ENCODE results near the gene TMEM272.
"Not testable (repeated sequence)": the region's sequence is repeated elsewhere in the genome, so short reads cannot be mapped to it uniquely, and the experiment has no call there.

The TMEM272 gene

DNA sequence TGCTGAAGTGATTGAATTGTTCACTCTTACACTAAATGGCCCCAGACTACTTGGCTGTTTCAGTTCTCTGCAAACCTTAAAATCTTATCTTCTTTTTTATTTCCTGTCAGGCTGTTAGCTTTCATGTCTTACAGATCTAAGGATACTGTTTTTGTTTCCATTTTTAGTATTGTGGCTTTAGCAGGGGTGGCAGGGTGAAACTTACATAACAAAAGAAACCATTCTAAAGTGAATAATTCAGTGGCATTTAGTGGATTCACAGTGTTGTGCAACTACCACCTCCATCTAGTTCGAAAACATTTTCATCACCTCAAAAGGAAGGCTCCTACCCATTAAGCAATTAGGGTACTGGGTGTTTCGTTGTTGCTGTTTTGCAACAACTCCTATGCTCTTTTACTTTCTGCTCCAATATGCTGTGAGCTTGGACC lies 19.8 kb downstream of the TMEM272 start:
- no peak for DNase-seq (ENCODE audit: low read depth in 2 of 2)

DNA sequence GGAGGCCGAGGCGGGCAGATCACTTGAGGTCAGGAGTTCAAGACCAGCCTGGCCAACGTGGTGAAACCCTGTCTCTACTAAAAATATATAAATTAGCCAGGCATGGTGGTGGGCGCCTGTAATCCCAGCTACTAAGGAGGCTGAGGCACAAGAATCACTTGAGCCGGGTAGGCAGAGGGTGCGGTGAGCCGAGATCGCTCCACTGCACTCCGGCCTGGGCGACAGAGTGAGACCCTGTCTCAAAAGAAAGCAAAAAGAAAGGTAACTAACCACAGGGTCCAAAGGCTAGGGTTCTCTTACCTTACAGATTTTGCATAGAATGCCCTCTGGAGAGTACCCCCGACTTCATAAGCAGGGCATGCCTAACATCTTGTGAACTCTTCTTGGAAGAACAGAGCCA lies 20.3 kb downstream of the TMEM272 start:
- DNase-seq (ENCODE audit: low read depth in 2 of 2): not testable (repeated sequence)

DNA sequence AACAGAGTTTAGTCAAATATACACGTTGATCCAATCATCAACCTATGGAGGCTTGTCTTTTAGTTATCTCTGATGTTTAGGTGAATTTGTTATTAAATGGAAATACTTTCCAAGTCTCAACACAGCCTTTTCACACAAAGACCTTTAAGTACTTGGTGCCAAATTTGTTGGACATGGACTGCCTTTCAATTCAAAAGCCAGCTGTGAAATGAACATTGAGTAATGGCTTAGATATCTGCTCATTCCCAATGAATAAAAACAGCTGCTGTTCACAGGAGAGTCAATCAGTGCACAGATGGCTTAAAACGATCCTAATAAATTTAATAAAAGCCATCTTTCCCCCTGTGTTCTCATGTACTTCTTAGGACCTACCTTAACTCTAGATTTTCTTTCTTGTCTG lies 21.1 kb downstream of the TMEM272 start:
- no peak for DNase-seq (ENCODE audit: low read depth in 2 of 2)

DNA sequence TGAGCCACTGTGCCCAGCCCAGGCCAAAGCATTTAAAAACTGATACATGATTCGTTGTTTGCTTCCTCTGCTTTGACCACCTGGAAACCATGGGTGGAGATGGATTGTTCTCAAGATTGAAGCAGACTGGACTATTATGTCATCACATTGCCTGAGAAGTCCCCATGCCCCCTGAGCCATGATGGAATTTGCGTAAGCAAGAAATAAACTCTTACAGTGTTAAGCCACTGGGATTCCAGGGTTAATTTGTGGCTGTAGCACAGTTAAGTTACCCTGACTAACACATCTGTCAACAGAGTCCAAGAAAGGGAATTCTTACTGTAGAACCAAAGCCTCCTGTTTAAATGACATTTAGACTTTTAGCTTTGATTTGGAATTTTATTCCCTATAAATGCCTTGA lies 21.6 kb downstream of the TMEM272 start:
- no peak for DNase-seq (ENCODE audit: low read depth in 2 of 2)

DNA sequence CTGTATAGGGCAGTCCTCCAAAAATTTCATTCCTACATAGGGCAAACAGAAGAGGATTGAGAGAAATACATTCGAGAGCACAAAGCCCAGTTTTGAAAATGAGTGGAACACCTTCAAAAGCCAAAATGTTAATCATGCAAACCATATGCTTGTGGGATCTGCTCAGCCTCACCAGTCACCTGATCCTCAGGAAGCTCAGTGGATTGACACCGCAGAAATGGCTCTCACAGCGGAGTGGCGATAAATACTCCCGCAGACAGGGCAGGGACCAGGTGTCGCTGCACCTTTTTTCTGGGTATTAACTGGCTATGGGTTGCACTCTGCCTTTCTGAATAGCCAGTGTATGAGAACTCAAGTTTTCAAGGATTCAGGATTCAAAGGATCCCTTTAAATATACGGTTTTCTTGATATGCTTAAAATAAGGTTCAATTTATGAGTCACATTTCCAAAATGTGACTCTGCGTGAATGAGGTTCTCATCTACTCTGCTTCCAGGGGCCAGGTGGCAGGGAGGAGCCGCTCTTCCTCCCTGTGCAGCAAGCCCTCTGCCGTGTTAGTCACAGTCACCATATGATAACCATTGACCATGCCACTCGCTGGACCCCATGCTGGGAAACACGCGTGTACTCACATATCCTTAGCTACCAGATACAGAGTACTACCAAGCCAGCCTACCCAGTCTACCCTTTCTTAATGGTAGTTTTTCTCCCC lies 22.7 kb downstream of the TMEM272 start:
- no peak for DNase-seq (ENCODE audit: low read depth in 2 of 2)

DNA sequence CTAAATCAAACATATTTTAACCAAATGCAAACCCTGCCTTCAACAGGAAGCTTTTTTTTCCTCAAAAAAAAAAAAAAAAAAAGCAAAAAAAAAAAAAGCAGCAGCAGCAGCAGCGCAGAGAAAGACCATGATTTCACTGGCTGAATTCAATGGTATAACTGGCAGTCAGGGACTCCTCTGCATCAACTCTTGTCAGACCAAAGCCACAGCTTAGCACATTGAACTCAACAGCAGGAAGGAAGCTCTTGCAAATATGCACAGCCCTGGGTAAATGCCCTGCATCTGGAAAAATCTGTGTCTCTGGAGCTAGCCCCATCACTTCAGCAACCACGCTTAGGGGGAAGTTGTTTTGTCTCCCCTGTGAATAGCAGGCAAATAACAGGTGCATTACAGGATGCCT lies 23.4 kb downstream of the TMEM272 start:
- no peak for DNase-seq (ENCODE audit: low read depth in 2 of 2)

DNA sequence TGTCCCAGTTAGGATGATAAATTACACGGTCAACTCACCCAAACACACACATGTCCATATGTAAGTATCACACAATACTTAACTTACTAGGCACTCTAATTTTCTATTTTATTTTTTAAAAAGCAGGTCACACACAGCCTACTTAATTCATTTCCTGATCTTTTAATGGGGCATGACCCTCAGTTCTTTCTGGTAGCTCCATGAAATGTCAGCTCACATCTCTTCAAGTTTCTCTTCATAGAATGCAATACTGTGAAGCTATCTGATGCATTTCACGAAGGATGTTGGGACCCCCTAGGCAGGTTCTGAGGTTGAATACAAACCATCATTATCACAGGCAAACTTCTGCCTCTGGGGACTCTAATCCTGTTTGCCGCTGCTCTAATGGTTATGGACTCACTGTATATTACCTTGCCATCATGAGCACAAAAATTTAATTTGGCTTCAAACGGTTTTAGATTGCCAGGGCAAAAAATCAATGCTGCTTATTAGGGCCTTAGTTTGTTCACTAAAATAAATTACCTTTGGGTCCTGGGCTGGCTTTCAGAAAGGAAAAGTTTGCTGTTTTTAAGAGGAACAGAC lies 24.9 kb downstream of the TMEM272 start:
- no peak for DNase-seq (ENCODE audit: low read depth in 2 of 2)

DNA sequence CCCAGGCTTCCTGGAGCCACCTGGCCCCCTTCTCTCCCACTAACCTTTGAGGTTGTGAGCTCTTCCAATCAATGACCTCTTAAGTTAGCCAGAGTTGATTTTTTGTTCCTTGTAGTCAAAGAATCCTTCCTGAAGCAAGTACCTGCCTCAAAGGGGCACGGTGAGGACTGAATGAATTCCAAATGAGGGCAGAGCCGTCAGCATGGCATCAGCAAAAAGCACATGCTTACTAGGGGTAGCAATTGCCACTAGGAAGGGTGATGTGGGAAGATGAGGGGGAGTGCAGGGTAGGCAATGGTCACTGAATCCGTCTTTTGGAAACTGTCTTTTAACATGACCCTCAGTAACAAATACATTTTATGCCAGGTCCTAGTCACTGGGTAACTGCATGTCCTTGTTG lies 25.4 kb downstream of the TMEM272 start:
- DNase-seq (ENCODE audit: low read depth in 2 of 2): no peak

DNA sequence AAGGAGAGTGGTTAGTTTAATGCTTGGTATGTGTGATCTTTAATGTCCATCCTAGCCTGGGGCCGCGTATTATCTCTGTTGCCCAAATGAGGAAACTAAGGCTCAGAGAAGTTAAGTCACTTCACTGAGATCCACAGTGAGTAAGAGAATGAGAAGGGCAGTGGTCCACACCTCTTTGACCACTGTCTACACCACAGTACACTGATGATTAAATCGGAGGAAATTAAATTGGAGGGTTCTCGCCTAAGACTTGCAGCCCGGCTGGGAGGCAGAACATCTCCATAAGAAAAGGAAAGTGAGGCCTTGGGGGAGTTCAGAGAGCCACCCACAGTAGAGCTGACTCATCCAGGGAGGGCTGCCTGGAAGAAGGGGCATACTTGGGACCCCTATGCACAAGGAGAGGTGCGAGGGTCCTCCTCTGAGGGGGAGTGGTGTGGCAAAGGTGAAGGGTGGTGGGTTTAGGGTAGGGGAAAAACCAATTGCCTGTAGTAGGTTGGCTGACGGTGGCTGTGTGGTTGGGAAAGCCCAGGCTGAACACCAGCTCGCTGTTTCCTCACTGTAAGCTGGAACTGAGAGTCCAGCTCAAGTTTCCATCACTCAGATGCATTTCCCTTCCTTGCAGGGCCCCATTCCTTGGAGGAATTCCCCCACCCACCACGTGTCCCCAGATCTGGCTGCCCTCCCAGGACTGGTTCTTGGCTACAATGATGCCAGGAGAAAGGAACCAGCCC lies 26.0 kb downstream of the TMEM272 start:
- DNase-seq (ENCODE audit: low read depth in 2 of 2): peak; percentile 17 to 28

DNA sequence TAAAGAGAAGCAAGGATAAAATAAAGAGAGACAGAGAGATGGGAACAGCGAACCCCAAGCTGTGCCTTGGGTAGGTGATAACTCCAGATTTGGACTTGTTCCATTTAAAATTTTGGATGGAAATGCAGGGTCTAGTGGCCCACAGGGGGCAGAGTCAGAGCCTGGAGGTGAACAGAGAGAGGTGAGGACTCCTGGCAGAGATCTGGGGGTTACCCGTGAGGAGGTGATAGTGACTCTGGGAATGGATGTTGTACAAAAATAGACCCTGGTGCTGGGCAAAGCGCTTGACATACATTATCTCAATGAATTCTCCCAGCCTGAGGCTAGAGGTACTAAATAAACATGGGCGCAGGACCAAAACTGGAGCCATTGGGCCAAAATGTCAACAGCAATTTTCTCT lies 26.7 kb downstream of the TMEM272 start:
- DNase-seq (ENCODE audit: low read depth in 2 of 2): no peak

DNA sequence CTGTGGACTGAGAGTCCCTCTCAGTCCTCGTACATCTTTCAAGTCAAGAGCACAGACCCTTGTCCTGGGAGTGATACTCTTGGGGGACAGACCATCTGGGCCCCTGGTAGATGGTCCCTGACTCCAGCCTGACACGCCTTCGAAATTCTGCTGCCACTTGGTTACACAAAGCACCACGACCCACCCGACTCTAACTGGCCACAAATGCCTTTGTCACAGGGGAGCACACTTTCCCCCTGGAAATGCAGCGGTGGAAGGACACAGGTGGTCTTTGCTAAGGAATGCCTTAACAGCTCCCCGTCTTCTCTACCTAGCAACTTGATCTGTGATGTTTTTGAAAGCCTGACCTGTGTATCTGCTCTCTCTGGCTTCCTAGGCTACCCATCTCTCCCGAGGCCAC lies 27.3 kb downstream of the TMEM272 start:
- no peak for DNase-seq (ENCODE audit: low read depth in 2 of 2)

DNA sequence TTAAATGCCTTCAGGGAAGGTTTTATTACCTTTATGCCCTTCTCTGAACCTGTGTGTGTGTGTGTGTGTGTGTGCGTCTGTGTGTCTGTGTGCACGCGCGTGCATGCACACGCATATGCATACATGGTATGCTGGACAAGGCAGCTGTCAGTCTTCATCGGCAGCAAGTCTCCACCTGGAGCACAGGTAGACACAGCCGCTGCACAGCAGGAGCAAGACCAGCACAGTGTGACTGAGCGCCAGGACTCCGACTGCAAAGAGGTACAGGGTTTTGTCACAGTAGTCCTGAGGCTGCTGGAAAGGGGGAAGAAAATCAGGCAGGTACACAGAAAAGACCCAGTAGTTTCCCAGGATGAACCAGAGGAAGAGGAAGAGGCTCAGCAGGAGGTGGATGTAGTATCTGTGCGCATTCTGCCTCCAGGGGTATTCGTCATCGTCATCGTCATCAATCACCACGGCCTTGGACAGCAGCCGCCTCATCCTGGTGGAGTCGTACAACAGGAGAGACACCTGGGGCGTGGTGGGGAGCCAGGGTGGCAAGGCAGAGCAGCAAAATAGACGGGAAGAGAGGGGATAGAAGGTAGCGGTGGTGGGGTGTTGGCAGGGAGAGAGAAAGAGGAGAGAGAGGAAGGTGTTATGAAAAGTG lies 28.2 kb downstream of the TMEM272 start:
- DNase-seq (ENCODE audit: low read depth in 2 of 2): no peak

DNA sequence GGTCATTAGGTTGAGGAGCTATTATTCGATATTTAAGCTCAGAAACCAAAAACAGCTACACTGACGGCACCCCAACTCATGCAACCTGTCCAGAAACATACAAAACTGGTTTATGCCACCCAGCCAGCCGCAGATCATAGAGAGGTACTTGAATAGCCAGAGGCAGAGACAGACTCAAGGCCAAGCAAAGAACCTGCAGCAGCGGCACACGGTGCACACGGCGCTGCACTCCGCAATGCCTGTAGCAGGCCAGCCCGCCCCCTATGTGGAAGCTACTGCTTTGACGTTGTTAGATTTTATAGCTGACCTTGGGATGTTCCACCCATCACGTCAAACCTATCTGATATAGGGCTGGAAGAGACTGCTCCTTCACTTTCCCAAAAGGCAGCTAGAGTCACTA lies 29.1 kb downstream of the TMEM272 start:
- DNase-seq (ENCODE audit: low read depth in 2 of 2): no peak

DNA sequence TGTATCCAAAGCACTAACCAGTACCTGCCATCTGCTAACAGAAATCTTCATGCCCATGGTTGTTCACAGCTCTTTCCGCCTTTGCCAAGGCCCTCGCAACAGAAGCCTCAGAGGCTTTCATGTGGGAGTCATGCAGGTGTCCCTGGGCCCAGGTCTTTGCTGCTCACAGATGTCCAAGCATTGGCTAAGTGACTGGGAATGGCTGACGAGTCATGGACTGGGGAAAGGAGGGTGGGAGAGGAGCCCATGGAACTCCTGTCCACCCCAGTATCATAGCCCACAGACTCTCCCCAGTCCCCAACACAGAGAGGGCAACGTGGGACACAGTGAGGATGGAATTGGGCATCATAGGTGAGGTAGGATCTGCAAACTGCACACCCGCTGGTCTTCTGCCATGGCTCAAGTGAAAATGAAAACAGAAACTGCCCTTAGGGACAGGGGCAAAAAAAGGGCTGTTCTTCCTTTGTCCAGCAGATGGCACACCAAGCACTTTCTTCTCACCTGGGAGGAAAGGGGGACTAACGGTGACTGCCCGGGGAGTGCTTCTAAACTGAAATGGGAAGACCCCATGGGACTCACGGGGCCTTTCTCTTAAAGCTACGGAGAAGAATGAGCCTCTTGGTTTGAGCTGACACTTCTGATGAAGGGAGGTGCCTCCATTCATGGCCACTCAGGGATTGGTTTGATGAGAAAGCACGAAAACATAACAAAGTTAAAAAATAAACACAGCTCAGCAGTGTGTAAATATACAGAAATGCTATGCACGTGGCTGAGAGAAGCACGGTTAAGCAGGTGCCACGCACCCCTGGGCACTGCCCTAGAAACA lies 29.9 kb downstream of the TMEM272 start:
- peak; percentile 55 to 56 for DNase-seq (ENCODE audit: low read depth in 2 of 2)

DNA sequence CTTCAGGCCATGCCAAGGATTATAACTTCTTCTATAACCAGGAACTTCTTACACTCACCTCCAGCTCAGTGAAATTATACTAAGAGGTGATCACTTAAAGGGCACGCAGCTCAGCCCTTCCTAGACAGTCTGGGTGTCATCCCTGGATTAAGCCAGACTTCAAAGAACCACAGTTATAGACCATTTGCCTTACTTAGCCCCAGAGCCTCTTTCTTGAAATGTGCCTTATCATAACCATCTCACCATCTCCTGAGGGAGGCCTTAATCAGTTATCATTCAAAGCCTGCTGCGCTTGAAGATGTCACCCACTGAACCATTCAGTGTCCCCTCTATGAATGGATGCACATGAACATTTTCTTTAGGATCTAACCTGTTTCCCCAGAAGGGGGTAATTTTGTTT lies 30.9 kb downstream of the TMEM272 start:
- DNase-seq (ENCODE audit: low read depth in 2 of 2): no peak

DNA sequence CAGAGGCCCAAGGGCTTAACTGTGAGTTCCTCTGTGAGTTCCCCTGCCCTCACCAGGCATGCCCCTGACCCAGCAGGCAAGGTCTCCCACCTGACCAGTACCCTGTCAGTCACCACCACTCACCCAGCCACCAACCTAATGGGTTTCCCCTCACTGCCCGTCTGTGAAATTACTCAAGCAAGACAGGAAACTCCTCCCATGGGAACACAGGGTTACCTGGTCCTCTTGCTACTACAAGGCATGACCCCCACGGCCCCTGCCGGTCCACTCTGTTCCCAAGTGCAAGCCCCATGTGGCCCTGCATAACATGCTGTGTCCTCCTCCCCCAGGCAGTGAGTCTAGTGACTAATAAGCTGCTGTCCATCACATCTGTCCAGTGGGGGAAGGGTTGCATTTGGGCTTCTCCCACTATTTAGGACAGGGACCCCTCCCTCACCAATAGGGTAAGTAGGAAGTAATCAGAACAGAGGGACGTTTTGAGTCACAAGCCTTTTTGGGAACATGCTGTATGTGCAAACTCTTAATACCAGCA lies 33.0 kb downstream of the TMEM272 start:
- no peak for DNase-seq (ENCODE audit: low read depth in 2 of 2)

DNA sequence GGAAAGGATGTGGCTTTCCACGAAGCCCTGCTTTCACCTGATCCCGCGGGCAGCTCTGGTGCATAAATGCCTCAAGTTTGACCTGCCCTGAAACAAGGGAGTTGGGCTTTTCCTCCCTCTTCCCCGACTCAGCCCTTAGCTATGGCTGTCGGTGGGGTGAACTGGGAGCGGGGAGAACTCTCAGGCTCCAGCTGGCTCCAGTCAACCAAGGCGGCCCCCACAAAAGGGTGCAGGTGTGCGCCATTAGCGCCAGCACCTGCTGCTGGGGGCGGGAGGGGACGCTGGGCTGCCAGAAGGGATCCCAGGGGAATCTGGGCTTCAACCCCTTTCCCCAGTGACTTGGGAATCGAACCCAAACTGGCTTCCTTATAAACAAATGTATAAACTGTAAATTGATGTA lies 33.9 kb downstream of the TMEM272 start:
- no peak for DNase-seq (ENCODE audit: low read depth in 2 of 2)

DNA sequence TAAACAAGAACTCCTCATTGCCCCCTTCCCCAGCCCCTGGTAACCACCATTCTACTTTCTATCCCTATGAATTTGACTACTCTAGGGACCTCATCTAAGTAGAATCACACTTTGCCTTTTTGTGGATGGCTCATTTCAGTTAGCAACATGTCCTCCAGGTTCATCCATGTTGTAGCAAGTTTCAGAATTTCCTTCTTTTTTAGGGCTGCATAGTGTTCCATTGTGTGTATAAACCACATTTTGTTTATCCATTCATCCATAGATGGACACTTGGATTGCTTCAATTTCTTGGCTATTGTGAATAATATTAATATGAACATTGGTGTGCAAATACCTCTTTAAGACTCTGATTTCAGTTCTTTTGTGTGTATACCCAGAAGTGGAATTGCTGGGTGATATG lies 36.2 kb downstream of the TMEM272 start:
- no peak for DNase-seq (ENCODE audit: low read depth in 2 of 2)

DNA sequence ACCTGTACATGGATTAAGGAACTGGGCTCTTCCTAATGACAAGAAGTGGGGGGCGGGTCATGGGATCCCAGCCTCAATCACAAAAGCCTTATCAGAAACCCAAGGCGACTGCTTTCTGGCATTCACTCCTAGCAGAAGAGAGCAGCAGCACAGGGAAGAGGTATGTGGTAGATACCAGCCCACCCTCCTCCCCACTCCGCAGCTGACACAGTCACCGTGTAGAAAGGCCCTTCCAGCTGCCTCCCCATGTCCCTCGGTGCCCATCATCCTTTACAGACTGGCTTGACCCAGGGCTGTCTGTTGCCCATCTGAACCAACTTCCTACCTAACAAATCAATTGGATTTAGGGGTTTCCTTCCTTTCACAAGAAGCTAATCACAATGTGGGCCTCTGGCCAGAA lies 37.9 kb downstream of the TMEM272 start:
- no peak for DNase-seq (ENCODE audit: low read depth in 2 of 2)

DNA sequence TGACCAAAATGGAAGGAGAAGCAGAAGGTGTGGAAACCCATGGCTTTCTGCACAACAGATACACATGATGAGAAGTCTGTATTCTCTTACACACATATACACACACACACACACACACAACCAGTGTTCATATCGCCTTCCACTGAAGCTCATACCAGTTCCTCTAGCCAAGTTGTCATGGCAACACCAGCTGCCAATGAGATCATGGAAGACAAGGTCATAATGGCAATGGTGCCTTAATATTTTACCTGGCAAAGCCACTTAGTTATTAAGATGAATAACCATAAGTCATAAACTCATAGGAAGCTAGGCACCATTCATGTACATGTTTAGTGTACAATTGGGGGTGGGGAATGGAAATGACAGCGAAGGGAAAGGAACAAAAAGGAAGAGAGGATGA lies 38.4 kb downstream of the TMEM272 start:
- no peak for DNase-seq (ENCODE audit: low read depth in 2 of 2)

DNA sequence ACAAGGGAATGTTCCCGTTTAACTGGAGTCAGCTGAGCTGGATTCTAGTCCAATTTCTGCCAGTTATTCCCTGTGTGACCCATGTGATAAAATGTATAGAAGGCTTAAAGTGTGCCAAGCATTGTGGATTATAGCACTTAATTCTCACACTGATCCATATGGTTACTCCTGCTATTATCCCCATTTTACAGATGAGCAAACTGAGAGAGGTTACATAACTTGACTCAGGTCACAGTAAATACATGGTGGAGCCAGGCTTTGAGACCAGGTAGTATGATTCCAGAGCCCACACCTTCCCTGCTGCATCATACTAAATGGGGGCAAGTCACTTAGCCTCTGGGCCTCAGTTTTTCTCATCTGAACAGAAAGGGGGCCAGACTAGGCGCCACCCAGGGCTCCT lies 39.1 kb downstream of the TMEM272 start:
- DNase-seq (ENCODE audit: low read depth in 2 of 2): no peak

DNA sequence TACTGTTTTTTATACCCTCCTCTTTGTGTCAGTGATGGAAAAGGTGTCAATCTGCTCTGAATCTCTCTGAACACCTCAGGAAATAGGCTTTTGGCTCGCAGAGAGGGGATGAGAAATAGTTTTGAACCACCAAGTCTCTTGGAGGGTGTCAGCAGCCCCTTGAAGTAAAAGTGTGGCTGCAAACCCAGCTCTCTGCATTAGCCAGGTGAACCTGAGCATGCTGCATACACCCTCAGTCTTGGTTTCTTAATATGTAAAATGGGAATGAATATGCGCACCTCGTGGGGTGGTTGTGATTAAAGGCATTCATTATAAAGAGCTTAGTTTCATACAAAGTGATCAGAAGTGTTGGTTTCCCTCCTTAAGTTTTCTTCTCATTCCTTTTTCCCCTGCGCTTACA lies 39.7 kb downstream of the TMEM272 start:
- DNase-seq (ENCODE audit: low read depth in 2 of 2): no peak
